RKO (cell line): ENCODE data around the gene PANK4.

ENCODE experiments used
- DNase-seq: peaks from one replicate; pipeline ENCODE4 v3.0.0-alpha.2; 2016; ENCODE audit warnings: low spot score

The PANK4 gene

GRCh38 chr1:2497891-2498290, 28.5 kb downstream of the PANK4 start:
- DNase-seq: no peak

- no peak for DNase-seq
These were observed 29.6 kb downstream of the PANK4 start for GRCh38 chr1:2496746-2497145.

GRCh38 chr1:2496087-2496622, 30.2 kb downstream of the PANK4 start:
- DNase-seq: no peak

GRCh38 chr1:2495546-2495945, 30.9 kb downstream of the PANK4 start:
- DNase-seq: no peak

GRCh38 chr1:2495026-2495425, 31.4 kb downstream of the PANK4 start:
- DNase-seq: no peak

- peak; percentile 23 for DNase-seq
These were observed 32.1 kb downstream of the PANK4 start for GRCh38 chr1:2494323-2494693.

- no peak for DNase-seq
These were observed 32.6 kb downstream of the PANK4 start for GRCh38 chr1:2493691-2494322.

- DNase-seq: no peak
These were observed 33.2 kb downstream of the PANK4 start for GRCh38 chr1:2493218-2493617.

GRCh38 chr1:2492091-2492490, 34.3 kb downstream of the PANK4 start:
- no peak for DNase-seq

- no peak for DNase-seq
These were observed 36.8 kb downstream of the PANK4 start for GRCh38 chr1:2489615-2490014.

GRCh38 chr1:2488688-2489087, 37.7 kb downstream of the PANK4 start:
- no peak for DNase-seq

- no peak for DNase-seq
These were observed 39.8 kb downstream of the PANK4 start for GRCh38 chr1:2486558-2486957.

GRCh38 chr1:2486041-2486440, 40.4 kb downstream of the PANK4 start:
- DNase-seq: no peak

GRCh38 chr1:2483970-2484369, 42.4 kb downstream of the PANK4 start:
- no peak for DNase-seq

- DNase-seq: no peak
These were observed 43.4 kb downstream of the PANK4 start for GRCh38 chr1:2483026-2483425.

GRCh38 chr1:2482588-2482987, 43.8 kb downstream of the PANK4 start:
- no peak for DNase-seq

- DNase-seq: no peak
These were observed 44.5 kb downstream of the PANK4 start for GRCh38 chr1:2481885-2482284.

- DNase-seq: no peak
These were observed 45.4 kb downstream of the PANK4 start for GRCh38 chr1:2480986-2481364.

GRCh38 chr1:2480236-2480985, 46.0 kb downstream of the PANK4 start:
- DNase-seq: no peak

- no peak for DNase-seq
These were observed 46.8 kb downstream of the PANK4 start for GRCh38 chr1:2479618-2480017.

GRCh38 chr1:2479186-2479585, 47.2 kb downstream of the PANK4 start:
- DNase-seq: no peak

GRCh38 chr1:2477791-2478499, 48.5 kb downstream of the PANK4 start:
- no peak for DNase-seq

- DNase-seq: no peak
These were observed 49.1 kb downstream of the PANK4 start for GRCh38 chr1:2477309-2477708.
